ENCODE data around the gene SLC2A6. TPM values are rescaled to one million over a fixed set of nuclear protein-coding genes. Genes with fewer than 3 reads are reported as not detected.

SLC2A6 gene
- total RNA-seq, 4 donors from 2014 or later = 0.41 to 2.4 (median 1.4) TPM

DNA sequence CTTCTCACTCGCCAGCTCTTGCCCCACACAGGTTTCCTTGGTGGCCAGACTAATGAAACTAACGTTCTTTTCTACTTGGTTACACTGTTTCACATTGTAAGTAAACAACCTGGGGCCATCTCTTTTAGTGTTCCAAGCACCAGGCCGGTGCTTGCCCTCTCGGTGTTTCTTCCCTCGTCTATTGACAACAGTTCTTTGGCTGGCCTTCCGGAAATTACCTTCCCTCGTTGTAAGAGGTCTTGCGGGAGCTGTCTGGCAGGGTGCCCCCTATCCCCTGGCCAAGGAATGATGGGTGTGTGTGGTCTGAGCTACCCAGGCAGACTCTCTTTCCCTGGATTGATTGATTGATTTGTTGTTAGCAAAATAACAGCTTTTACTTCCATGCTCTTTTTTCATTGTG lies 46.8 kb upstream of the SLC2A6 start:
- intact Hi-C loops (cut with DNase I; ENCODE audit: low total_unique reads) (no loop called here), in situ Hi-C loops (cut with MboI; ENCODE audit: low sequenced_read_pairs in 4 of 4) (loop anchor here in 2 of 4 donors (25.0 kb wide), 1 partner anchor 212 kb away; the partner anchor contains the start of gene SARDH (in 2 of the 2))
- peaks cover 0 to 14% (median 4%) of the 10 kb centered on the region in 3 donors for H3K27me3 ChIP-seq
- H3K4me3 ChIP-seq = no peak overlapping the region
- ATAC-seq (no peak), DNase-seq (no peak)
- no peaks in the 10 kb centered on the region for H3K36me3 ChIP-seq
- H3K9me3 ChIP-seq = no peaks in the 10 kb centered on the region
- TF ChIP-seq, protein P1, sequence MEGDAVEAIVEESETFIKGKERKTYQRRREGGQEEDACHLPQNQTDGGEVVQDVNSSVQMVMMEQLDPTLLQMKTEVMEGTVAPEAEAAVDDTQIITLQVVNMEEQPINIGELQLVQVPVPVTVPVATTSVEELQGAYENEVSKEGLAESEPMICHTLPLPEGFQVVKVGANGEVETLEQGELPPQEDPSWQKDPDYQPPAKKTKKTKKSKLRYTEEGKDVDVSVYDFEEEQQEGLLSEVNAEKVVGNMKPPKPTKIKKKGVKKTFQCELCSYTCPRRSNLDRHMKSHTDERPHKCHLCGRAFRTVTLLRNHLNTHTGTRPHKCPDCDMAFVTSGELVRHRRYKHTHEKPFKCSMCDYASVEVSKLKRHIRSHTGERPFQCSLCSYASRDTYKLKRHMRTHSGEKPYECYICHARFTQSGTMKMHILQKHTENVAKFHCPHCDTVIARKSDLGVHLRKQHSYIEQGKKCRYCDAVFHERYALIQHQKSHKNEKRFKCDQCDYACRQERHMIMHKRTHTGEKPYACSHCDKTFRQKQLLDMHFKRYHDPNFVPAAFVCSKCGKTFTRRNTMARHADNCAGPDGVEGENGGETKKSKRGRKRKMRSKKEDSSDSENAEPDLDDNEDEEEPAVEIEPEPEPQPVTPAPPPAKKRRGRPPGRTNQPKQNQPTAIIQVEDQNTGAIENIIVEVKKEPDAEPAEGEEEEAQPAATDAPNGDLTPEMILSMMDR (IDR thresholded peaks at IDR 0.05 in 4 of 5, conservative IDR thresholded peaks at IDR 0.05 in 1 of 5) = no peak
- TF ChIP-seq POLR2A (IDR thresholded peaks at IDR 0.05) = no peak
- H3K27ac ChIP-seq = no peak overlapping the region
- peaks cover 5 to 22% of the 10 kb centered on the region in 2 donors for H3K4me1 ChIP-seq

DNA sequence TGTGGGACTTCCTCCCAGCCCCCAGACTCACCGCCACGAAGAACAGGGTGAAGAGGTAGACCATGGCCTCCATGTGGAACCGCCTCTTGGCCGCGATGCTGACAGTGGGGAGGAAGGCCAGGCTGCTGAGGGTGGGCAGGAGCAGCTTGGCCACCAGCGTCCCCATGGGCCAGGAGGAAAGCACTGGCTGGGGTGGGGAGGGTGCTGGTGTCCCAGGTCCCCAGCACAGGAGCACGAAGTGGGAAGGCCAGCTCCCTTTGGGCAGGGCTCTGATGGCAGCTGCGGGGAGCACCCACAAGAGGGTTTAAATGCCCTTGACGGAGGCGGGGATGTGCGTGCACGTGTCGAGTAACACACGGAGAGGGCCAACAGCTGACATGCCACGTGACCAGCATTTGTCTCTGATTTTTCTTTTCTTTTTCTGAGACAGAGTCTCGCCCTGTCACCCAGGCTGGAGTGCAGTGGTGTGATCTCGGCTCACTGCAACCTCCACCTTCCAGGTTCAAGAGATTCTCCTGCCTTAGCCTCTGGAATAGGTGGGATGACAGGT lies 45.9 kb upstream of the SLC2A6 start, which contains the start of gene MYMK:
Gene MYMK (minus strand): TSS at position 281 of the 550 bp plus-strand sequence. CDS start 115 bp downstream, at position 166.
- DNase-seq (no peak), ATAC-seq (no peak)
- peaks cover 5 to 22% of the 10 kb centered on the region in 2 donors for H3K4me1 ChIP-seq
- in situ Hi-C loops (cut with MboI; ENCODE audit: low sequenced_read_pairs in 4 of 4) (loop anchor here in 2 of 4 donors (25.0 kb wide), 1 partner anchor 213 kb away; the partner anchor contains the start of gene SARDH (in 2 of the 2)), intact Hi-C loops (cut with DNase I; ENCODE audit: low total_unique reads) (no loop called here)
- no peaks in the 10 kb centered on the region for H3K36me3 ChIP-seq
- H3K9me3 ChIP-seq = no peaks in the 10 kb centered on the region
- peaks cover 0 to 14% (median 4%) of the 10 kb centered on the region in 3 donors for H3K27me3 ChIP-seq
- H3K27ac ChIP-seq = no peak within 1 kb of the TSS
- TF ChIP-seq, protein P1 (IDR thresholded peaks at IDR 0.05 in 4 of 5, conservative IDR thresholded peaks at IDR 0.05 in 1 of 5) = no peak
- no peak for TF ChIP-seq POLR2A (IDR thresholded peaks at IDR 0.05)
- H3K4me3 ChIP-seq = no peak within 1 kb of the TSS

DNA sequence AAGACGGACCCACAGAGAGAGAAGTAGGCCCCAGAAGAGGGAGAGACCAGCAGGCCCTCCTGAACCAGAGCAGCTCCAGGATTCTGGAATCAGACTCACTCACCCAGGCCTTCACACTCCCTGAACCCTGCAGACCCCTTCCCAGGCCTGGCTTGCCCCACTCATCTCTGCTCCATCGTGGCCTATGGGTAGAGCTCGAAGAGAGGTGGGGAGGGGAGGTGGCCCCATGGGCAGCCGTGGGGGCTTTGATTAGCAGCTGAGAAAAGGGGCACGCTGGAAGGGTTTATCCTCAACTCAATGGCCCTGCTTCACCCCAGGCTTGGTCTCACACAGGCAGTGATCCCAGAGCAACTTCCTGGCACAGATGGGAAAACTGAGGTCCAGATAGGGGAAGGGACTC lies 45.2 kb upstream of the SLC2A6 start:
- H3K4me1 ChIP-seq = peaks cover 5 to 22% of the 10 kb centered on the region in 2 donors
- intact Hi-C loops (cut with DNase I; ENCODE audit: low total_unique reads) = no loop called here
- H3K9me3 ChIP-seq = no peaks in the 10 kb centered on the region
- no peak overlapping the region for H3K27ac ChIP-seq
- no peaks in the 10 kb centered on the region for H3K36me3 ChIP-seq
- TF ChIP-seq, protein P1 (IDR thresholded peaks at IDR 0.05 in 4 of 5, conservative IDR thresholded peaks at IDR 0.05 in 1 of 5) = no peak
- ATAC-seq = no peak
- no peak overlapping the region for H3K4me3 ChIP-seq
- H3K27me3 ChIP-seq = peaks cover 0 to 14% (median 4%) of the 10 kb centered on the region in 3 donors
- no peak for DNase-seq
- in situ Hi-C loops (cut with MboI; ENCODE audit: low sequenced_read_pairs in 4 of 4) = no loop called here

DNA sequence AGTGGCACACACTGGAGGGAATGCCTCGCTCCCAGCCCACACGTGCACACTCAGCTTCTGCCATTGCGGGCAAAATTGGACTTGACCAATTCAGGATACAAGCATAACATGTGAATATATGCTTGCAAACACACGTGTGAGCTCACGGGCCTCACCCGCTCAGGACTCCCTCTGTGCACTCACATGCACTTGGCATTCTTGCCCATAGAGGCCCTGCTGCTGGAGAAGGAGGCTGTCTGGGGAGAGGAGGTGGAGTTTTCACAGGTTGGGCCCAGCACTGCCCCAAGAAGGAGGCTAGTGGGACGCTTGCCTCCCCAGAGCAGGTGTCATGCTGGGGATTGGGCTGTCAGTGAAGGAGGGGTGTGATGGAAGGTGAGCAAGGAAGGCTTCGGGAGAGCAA lies 44.2 kb upstream of the SLC2A6 start:
- no peak for TF ChIP-seq POLR2A (IDR thresholded peaks at IDR 0.05)
- TF ChIP-seq, protein P1 (IDR thresholded peaks at IDR 0.05 in 4 of 5, conservative IDR thresholded peaks at IDR 0.05 in 1 of 5) = no peak
- in situ Hi-C loops (cut with MboI; ENCODE audit: low sequenced_read_pairs in 4 of 4) (no loop called here), intact Hi-C loops (cut with DNase I; ENCODE audit: low total_unique reads) (no loop called here)
- Histone ChIP-seq H3K4me3 (no peak overlapping the region), H3K27ac (no peak overlapping the region), H3K27me3 (peaks cover 0 to 9% (median 4%) of the 10 kb centered on the region in 3 donors), H3K36me3 (no peaks in the 10 kb centered on the region), H3K4me1 (peaks cover 0 to 13% of the 10 kb centered on the region in 2 donors), H3K9me3 (no peaks in the 10 kb centered on the region)
- no peak for DNase-seq
- no peak for ATAC-seq
